Breast epithelium (tissue), 3 donors: Measurements from ENCODE around the gene DRG1.

Experiments
- CTCF ChIP-seq, 3 donors: fragments of 450-650 bp; IDR thresholded peaks; one replicate each; pipeline ENCODE4 v1.5.1; 2016 to 2017; ENCODE audit warnings: antibody characterized with exemption in 3 of 3, mild to moderate bottlenecking in 3 of 3, moderate library complexity in 3 of 3
- POLR2A ChIP-seq: fragments of 450-650 bp; IDR thresholded peaks from one replicate; pipeline ENCODE4 v1.6.1; 2016; ENCODE audit warnings: antibody characterized with exemption, mild to moderate bottlenecking, moderate library complexity
- POLR2AphosphoS5 ChIP-seq, 3 donors: sonication (generic); formaldehyde crosslinking; IDR thresholded peaks; one replicate each; pipeline ENCODE4 v1.6.1; 2017; ENCODE audit warnings: antibody characterized with exemption in 3 of 3

GRCh38 chr22:31474743-31475142 is 75.3 kb downstream of the DRG1 start:
- TF ChIP-seq POLR2A (no peak), CTCF (IDR thresholded peaks at IDR 0.05) (no peak), POLR2AphosphoS5 (IDR thresholded peaks at IDR 0.05) (no peak)
